GDM1 (cell line): ENCODE measurements around the gene NTNG2.

ENCODE experiments used
- DNase-seq: peaks from one replicate; lab custom pipeline; 2025; lab: John Stamatoyannopoulos, UW

Gene NTNG2

DNA sequence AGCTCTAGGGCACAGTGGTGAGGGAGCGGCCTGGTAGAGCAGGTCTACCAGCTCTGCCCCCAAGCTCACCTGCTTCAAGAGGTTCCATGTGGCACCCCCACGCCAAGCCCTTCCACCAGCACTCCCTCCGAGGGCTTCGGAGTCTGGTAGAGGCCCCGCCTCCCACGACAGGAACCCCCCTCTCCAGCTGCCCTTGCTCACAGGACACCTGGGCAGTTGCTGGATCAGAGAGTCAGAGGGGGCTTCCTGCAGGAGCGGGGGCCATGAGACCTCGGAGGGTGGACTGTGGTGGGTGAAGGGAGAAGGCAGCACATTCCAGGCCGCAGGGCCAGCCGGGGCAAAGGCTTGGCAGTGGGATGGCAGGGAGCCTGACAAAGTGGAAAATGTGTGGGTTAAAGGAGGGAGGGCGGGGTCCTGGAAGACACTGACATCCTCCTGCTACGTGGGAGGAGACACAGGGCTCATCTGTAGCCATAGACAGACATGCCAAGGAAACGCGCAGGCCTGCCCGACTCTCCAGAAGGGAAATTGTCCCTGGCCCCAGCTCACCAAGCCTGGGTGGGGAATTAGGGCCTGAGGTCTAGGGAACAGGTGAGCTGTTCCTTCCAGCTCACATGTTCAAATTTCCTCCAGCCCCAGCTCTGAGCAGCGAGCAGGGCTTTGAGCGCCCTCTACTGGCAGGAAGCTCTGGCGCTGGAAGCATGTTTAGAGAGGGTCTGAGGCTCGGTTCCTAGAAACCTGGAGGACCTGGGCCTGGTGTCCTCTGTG, 74.2 kb downstream of the NTNG2 start:
- DNase-seq: peak; percentile 42

- no peak for DNase-seq
Measured at GRCh38 chr9:132236662-132237311, 74.9 kb downstream of the NTNG2 start.

DNA sequence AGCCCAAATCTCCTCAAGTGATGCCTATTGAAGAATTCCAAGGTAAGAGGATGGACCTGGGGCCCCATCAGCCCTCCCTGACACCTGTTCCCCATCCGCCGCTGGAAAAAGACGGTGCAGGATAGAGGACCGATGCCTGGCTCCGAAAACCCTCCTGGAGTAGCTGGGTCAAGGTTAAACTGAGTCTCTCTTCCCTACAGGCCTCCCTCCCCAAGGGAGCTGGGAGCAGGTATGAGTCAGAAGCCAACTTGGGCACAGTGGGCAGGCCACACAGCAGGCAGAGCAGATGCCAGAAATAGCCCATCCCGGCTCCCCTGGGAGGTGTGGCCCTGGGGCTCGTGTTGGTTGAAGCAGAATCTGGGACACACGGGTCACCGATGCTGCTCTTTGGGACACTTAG, 75.6 kb downstream of the NTNG2 start:
- no peak for DNase-seq

DNA sequence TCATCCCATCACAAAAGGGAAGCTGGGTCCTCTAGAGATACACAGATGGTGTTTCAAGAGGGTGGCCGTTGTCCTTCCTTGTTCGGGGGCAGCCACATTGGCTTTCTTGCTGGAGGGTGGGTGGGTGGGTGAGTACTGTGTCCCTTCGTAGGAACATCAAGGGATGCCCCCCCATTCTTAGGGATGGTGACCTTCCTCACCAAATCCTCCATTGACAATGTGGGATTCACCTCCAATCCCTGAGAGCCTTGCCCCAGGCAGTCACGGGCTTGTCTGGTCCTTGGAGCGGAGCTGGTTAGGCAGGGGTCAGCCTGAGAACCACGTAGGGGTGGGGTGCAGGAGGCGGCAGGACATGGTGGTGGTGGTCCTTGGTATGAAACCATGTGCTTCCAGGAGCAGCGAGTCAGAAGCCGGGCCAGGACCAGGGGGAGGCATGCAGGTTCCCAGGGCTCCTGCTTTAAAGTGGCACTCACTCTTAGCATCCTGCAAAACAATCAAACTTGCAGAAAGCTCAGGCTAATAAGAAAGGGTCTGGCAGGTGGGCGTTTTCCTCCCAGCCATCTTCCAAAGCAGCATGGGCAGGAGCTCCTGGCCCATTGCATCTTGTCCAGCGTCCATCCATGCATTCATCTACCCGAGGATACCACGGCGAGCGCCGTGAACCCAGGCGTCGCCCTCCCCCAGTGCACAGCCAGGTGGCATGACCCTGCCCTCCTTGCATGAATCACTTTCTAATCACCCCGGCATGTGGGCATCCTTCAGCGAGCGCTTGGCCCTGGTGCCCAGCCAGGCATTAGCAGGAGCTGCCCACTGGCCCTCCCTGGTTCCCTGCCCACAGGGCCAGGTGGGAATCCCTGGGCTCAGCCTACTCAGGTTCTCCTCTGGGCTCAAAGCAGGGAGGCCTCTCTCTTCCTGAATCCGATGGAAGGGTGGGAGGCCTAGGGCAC, 76.4 kb downstream of the NTNG2 start:
- no peak for DNase-seq

DNA sequence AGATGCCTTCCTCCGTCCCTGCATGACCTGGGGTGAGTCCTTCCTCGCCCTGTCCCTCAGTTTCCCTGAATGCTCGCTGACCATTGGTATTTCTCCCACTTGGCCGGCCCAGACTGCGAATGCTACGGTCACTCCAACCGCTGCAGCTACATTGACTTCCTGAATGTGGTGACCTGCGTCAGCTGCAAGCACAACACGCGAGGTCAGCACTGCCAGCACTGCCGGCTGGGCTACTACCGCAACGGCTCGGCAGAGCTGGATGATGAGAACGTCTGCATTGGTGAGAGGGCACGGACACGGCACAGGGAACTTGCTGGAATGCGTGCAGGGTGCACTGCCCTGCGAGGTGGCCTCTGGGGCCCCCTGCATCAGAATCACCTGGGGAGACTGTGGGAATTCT, 77.1 kb downstream of the NTNG2 start:
- no peak for DNase-seq

DNA sequence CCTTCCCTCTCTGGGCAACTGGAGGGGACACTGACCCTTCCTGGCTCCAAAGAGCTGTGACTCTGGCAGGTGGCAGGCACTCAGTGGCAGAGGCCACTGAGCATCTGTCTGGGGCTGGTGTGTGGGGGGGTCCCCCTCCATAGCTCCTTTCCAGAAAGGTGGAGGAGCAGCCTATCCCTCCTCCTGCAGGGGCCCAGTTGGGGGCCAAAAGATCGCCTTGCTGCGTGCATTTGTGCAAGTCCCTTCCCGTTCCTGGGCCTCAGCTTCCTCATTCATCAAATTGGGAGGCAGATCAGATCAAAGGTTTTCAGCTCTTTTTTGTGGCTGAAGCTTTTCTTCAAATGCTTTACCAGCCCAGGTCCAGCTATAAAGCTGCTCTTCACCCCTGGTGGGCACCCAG, 77.7 kb downstream of the NTNG2 start:
- no peak for DNase-seq

- no peak for DNase-seq
Measured at GRCh38 chr9:132239999-132240840, 78.4 kb downstream of the NTNG2 start.

- peak; percentile 96 for DNase-seq
Measured at GRCh38 chr9:132240841-132241482, 79.1 kb downstream of the NTNG2 start.

GRCh38 chr9:132241483-132241839, 79.6 kb downstream of the NTNG2 start:
- no peak for DNase-seq

DNA sequence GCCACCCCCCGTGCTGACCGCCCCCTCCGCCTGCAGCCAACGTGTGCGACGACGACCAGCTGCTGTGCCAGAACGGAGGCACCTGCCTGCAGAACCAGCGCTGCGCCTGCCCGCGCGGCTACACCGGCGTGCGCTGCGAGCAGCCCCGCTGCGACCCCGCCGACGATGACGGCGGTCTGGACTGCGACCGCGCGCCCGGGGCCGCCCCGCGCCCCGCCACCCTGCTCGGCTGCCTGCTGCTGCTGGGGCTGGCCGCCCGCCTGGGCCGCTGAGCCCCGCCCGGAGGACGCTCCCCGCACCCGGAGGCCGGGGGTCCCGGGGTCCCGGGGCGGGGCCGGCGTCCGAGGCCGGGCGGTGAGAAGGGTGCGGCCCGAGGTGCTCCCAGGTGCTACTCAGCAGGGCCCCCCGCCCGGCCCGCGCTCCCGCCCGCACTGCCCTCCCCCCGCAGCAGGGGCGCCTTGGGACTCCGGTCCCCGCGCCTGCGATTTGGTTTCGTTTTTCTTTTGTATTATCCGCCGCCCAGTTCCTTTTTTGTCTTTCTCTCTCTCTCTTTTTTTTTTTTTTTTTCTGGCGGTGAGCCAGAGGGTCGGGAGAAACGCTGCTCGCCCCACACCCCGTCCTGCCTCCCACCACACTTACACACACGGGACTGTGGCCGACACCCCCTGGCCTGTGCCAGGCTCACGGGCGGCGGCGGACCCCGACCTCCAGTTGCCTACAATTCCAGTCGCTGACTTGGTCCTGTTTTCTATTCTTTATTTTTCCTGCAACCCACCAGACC, 80.2 kb downstream of the NTNG2 start:
- no peak for DNase-seq

GRCh38 chr9:132242621-132243155, 80.8 kb downstream of the NTNG2 start:
- no peak for DNase-seq

DNA sequence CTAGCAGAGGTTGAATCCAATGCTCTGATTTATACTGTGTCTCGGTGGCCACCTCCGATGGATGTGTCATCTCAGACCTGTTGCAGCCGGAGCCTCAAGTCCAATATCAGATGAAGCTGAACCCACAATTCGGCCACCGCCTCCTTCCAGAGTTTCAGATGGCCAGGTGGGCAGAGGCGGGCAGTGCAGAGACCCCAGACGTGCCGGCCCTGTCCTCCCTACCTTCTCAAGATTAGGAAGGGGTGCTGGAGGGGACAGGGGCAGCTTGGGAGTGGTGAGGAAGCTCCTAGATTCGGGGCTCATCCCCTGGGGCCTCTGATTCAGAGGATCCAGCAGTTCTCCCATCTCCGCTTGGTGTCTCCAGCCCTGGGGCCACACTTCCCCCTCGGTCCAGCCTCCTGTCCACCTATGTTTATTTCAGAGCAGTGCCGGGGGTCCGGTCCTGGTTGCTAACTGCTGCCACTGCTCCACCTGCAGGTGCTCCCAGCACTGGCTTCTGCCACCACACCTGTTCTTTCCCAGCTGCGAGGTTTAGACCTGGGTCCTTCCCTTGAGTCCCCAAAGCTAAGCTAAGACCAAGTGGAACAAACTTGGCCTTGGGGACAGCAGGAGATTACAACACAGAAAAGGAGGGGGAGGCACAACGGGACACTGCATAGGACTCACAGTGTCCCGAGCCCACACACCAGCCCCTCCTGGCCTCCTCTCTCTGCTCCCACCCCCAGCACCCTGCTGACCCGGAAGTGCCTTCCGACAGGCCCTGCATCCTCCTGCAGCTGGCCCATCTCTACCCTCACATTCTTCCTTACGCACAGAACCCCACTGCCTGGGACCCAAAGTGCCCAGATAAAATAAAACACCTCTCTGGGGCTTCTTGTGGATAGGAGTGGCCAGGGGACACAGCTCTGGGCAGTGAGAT, 81.6 kb downstream of the NTNG2 start:
- no peak for DNase-seq

- DNase-seq: no peak
Measured at GRCh38 chr9:132244582-132245455, 83.0 kb downstream of the NTNG2 start.

DNA sequence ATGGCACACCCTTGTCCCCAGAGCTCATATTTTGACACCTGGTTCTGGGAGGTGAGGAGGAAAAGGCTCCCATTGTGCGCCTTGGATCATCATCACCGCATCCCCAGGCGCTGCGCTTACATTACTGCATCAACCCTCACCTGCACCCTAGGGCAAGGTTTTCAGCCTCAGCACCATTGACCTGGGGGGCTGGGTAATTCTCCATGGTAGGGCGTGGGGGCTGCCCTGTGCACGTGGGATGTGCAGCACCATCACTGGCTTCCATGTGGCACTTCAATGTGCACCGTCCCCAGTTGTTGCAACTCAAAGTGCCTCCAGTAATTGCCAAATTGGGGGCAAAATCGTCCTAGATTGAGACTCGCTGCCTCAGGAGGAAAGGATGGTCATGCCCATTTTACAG, 83.6 kb downstream of the NTNG2 start:
- no peak for DNase-seq

DNA sequence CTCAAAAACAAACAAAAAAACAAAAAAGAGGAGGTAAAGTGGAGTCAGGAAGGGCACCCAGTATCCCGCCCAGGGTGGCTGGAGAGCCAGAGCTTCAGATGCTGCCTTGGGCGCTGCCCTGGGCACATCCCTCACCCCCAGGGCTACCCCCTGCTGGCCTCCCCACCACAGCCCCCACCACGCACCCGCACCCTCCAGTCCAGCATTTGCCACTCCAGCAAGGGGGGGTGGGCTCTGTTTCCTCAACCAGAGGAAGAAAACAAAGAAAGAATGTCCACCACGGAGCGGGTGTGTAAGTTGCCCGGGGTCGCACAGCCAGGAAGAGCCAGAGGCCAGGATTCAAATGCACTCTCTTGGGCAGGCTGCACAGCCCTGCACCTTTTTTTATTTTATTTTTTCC, 86.1 kb downstream of the NTNG2 start:
- no peak for DNase-seq

DNA sequence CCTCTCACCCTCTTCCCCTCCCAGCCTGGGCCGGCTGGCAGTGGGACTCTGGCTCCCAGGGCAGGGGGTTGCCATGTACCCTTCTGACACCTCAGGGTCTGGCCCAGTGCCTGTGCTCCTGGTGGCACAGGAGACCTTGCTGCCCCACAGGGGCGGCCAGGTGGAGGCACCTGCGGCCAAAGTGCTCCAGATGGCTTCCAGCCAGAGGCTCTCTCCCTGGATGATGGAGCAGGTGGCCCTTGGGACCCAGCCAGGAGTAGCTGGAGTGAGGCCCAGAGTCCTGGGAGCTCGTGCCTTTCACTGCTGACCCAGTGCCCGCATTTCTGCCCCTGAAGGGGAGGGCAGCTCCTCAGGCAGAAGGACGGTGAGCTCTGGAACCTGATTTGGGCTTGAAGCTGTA, 87.3 kb downstream of the NTNG2 start:
- DNase-seq: no peak

- DNase-seq: no peak
Measured at GRCh38 chr9:132249690-132250089, 87.8 kb downstream of the NTNG2 start.
